ENCODE data around the gene ATP2C2. TPM values are rescaled to one million over a fixed set of nuclear protein-coding genes. Genes with fewer than 3 reads are reported as not detected.

ATP2C2 gene
- total and polyA plus RNA-seq, 2 experiments from 2014 or later = 2.1 TPM

GRCh38 chr16:84444476-84444875 lies 76.1 kb downstream of the ATP2C2 start (continued):
- TF ChIP-seq, protein P1, sequence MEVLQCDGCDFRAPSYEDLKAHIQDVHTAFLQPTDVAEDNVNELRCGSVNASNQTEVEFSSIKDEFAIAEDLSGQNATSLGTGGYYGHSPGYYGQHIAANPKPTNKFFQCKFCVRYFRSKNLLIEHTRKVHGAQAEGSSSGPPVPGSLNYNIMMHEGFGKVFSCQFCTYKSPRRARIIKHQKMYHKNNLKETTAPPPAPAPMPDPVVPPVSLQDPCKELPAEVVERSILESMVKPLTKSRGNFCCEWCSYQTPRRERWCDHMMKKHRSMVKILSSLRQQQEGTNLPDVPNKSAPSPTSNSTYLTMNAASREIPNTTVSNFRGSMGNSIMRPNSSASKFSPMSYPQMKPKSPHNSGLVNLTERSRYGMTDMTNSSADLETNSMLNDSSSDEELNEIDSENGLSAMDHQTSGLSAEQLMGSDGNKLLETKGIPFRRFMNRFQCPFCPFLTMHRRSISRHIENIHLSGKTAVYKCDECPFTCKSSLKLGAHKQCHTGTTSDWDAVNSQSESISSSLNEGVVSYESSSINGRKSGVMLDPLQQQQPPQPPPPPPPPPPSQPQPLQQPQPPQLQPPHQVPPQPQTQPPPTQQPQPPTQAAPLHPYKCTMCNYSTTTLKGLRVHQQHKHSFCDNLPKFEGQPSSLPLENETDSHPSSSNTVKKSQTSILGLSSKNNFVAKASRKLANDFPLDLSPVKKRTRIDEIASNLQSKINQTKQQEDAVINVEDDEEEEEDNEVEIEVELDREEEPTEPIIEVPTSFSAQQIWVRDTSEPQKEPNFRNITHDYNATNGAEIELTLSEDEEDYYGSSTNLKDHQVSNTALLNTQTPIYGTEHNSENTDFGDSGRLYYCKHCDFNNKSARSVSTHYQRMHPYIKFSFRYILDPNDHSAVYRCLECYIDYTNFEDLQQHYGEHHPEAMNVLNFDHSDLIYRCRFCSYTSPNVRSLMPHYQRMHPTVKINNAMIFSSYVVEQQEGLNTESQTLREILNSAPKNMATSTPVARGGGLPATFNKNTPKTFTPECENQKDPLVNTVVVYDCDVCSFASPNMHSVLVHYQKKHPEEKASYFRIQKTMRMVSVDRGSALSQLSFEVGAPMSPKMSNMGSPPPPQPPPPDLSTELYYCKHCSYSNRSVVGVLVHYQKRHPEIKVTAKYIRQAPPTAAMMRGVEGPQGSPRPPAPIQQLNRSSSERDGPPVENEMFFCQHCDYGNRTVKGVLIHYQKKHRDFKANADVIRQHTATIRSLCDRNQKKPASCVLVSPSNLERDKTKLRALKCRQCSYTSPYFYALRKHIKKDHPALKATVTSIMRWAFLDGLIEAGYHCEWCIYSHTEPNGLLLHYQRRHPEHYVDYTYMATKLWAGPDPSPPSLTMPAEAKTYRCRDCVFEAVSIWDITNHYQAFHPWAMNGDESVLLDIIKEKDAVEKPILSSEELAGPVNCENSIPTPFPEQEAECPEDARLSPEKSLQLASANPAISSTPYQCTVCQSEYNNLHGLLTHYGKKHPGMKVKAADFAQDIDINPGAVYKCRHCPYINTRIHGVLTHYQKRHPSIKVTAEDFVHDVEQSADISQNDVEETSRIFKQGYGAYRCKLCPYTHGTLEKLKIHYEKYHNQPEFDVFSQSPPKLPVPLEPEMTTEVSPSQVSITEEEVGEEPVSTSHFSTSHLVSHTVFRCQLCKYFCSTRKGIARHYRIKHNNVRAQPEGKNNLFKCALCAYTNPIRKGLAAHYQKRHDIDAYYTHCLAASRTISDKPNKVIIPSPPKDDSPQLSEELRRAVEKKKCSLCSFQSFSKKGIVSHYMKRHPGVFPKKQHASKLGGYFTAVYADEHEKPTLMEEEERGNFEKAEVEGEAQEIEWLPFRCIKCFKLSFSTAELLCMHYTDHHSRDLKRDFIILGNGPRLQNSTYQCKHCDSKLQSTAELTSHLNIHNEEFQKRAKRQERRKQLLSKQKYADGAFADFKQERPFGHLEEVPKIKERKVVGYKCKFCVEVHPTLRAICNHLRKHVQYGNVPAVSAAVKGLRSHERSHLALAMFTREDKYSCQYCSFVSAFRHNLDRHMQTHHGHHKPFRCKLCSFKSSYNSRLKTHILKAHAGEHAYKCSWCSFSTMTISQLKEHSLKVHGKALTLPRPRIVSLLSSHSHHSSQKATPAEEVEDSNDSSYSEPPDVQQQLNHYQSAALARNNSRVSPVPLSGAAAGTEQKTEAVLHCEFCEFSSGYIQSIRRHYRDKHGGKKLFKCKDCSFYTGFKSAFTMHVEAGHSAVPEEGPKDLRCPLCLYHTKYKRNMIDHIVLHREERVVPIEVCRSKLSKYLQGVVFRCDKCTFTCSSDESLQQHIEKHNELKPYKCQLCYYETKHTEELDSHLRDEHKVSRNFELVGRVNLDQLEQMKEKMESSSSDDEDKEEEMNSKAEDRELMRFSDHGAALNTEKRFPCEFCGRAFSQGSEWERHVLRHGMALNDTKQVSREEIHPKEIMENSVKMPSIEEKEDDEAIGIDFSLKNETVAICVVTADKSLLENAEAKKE (CRISPR knock-in tag; IDR thresholded peaks at IDR 0.05) = no peak
- no peak for TF ChIP-seq EZH2phosphoT487 (IDR thresholded peaks at IDR 0.05; ENCODE audit: unreplicated experiment)
- TF ChIP-seq STAT1 (IDR thresholded peaks at IDR 0.05; ENCODE audit: unreplicated experiment) = no peak
- no peak for TF ChIP-seq ZNF331 (CRISPR knock-in tag; IDR thresholded peaks at IDR 0.05; ENCODE audit: low read depth)
- TF ChIP-seq EZH2 (IDR thresholded peaks at IDR 0.05; ENCODE audit: low read depth, unreplicated experiment) = no peak
- TF ChIP-seq NANOG (IDR thresholded peaks at IDR 0.05; ENCODE audit: borderline replicate concordance) = no peak

DNA sequence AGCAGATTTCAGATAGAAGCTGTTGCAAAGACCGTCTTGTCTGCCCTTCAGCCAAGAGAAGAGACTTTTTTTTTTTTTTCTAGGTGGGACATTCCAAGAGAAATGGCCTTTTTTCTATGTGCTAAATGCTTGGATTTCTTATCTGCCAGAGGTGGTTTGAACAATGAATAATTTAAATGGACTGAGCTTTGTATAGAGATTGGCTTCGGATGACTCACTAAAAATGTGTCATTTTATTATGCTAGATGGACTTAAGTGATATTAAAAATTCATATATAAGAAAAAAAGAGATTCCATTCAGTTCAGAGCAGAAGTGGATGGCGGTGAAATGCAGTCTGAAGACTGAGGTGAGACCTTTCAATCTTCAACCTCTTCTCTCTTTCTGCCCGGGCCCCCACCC lies 77.7 kb downstream of the ATP2C2 start:
- Histone ChIP-seq H3K36me3 (ENCODE audit: insufficient read depth) (no peaks in the 10 kb centered on the region), H3K4me3 (no peak overlapping the region), H2AFZ (no peak overlapping the region), H3K27ac (ENCODE audit: low read depth) (no peak overlapping the region), H3F3A (replicated peaks; ENCODE audit: low read depth) (no peaks in the 10 kb centered on the region), H4K20me1 (replicated peaks; ENCODE audit: insufficient read depth) (no peaks in the 10 kb centered on the region), H3K27me3 (ENCODE audit: insufficient read depth) (no peaks in the 10 kb centered on the region), H3K9me2 (ENCODE audit: insufficient read depth) (no peaks in the 10 kb centered on the region), H3K4me2 (no peak overlapping the region), H3K4me1 (ENCODE audit: insufficient read depth) (no peaks in the 10 kb centered on the region), H3K79me2 (replicated peaks; ENCODE audit: insufficient read depth) (no peaks in the 10 kb centered on the region)
- ATAC-seq (no peak), DNase-seq (ENCODE audit: low spot score) (no peak)
- peaks cover 4% of the 10 kb centered on the region for H3K4me1 Mint-ChIP-seq
- no peaks in the 10 kb centered on the region for H3K9me3 Mint-ChIP-seq
- no peaks in the 10 kb centered on the region for H3K36me3 Mint-ChIP-seq (ENCODE audit: low read depth)
- H3K27me3 Mint-ChIP-seq (ENCODE audit: insufficient read depth, low read depth, poor library complexity) = peaks cover 6% of the 10 kb centered on the region
- H3K27ac Mint-ChIP-seq = no peak overlapping the region
- no peak overlapping the region for H3K4me3 Mint-ChIP-seq
- TF ChIP-seq EZH2phosphoT487 (IDR thresholded peaks at IDR 0.05; ENCODE audit: unreplicated experiment) (no peak), REST (IDR thresholded peaks at IDR 0.05; ENCODE audit: unreplicated experiment) (no peak), EZH2 (IDR thresholded peaks at IDR 0.05; ENCODE audit: low read depth, unreplicated experiment) (no peak), CREB1 (CRISPR knock-in tag; IDR thresholded peaks at IDR 0.05; ENCODE audit: low read depth) (no peak), ZNF114 (CRISPR knock-in tag; IDR thresholded peaks at IDR 0.05) (no peak), STAT1 (IDR thresholded peaks at IDR 0.05; ENCODE audit: unreplicated experiment) (no peak), NANOG (IDR thresholded peaks at IDR 0.05; ENCODE audit: borderline replicate concordance) (no peak), JUNB (IDR thresholded peaks at IDR 0.05; ENCODE audit: unreplicated experiment) (no peak), CTCF (conservative IDR thresholded peaks at IDR 0.05; ENCODE audit: low read depth in 2 of 2) (no peak), ZNF331 (CRISPR knock-in tag; IDR thresholded peaks at IDR 0.05; ENCODE audit: low read depth) (no peak), ETS1 (IDR thresholded peaks at IDR 0.05) (no peak)
